NCI-H526 (cell line): ENCODE results near the gene ACKR2.
"Not testable (repeated sequence)": the region's sequence is repeated elsewhere in the genome, so short reads cannot be mapped to it uniquely, and the experiment has no call there.

ENCODE experiments used
- DNase-seq, 2 experiments: peaks; one replicate each; lab custom pipeline; 2025; lab: John Stamatoyannopoulos, UW

Gene ACKR2

GRCh38 chr3:42855547-42856380 lies 46.5 kb downstream of the ACKR2 start:
- DNase-seq: no peak

GRCh38 chr3:42856544-42856943 lies 47.3 kb downstream of the ACKR2 start:
- DNase-seq: no peak

GRCh38 chr3:42864321-42864950 lies 55.2 kb downstream of the ACKR2 start:
- DNase-seq: no peak

GRCh38 chr3:42865256-42865655 lies 56.0 kb downstream of the ACKR2 start:
- no peak for DNase-seq

GRCh38 chr3:42867138-42867537 lies 57.9 kb downstream of the ACKR2 start:
- DNase-seq: no peak

GRCh38 chr3:42868841-42869240 lies 59.6 kb downstream of the ACKR2 start:
- no peak for DNase-seq

GRCh38 chr3:42871592-42872196 lies 62.4 kb downstream of the ACKR2 start:
- DNase-seq: no peak

- DNase-seq: no peak
Measured at GRCh38 chr3:42872718-42873117, 63.5 kb downstream of the ACKR2 start.

- no peak for DNase-seq
Measured at GRCh38 chr3:42873221-42873982, 64.2 kb downstream of the ACKR2 start.

- no peak for DNase-seq
Measured at GRCh38 chr3:42874749-42875148, 65.5 kb downstream of the ACKR2 start.

- DNase-seq: no peak
Measured at GRCh38 chr3:42875325-42876151, 66.3 kb downstream of the ACKR2 start, which contains the start of gene CYP8B1. Gene CYP8B1, minus strand, starts transcription at chr3:42875879. Its CDS starts 63 bp downstream, at chr3:42875816.

GRCh38 chr3:42876401-42876800 lies 67.2 kb downstream of the ACKR2 start:
- no peak for DNase-seq

GRCh38 chr3:42876940-42877720 lies 67.9 kb downstream of the ACKR2 start:
- DNase-seq: no peak

- no peak for DNase-seq
Measured at GRCh38 chr3:42877881-42878280, 68.6 kb downstream of the ACKR2 start.

- DNase-seq: no peak
Measured at GRCh38 chr3:42880183-42880582, 70.9 kb downstream of the ACKR2 start.

- DNase-seq: peak; percentile 67 to 90
Measured at GRCh38 chr3:42880601-42881451, 71.6 kb downstream of the ACKR2 start.

GRCh38 chr3:42883251-42883930 lies 74.1 kb downstream of the ACKR2 start:
- DNase-seq: not testable (repeated sequence)

GRCh38 chr3:42884324-42884723 lies 75.1 kb downstream of the ACKR2 start:
- no peak for DNase-seq

- DNase-seq: no peak
Measured at GRCh38 chr3:42886294-42886822, 77.1 kb downstream of the ACKR2 start.
